Measurements from ENCODE around the gene GLIPR1.
"Not testable (repeated sequence)": the region's sequence is repeated elsewhere in the genome, so short reads cannot be mapped to it uniquely, and the experiment has no call there.

GLIPR1 gene

GRCh38 chr12:75480469-75480949 lies at the start of gene GLIPR1:
Gene GLIPR1, plus strand, starts transcription at chr12:75480755. Its CDS starts 126 bp downstream, at chr12:75480881.
- peak; percentile 99 for DNase-seq

GRCh38 chr12:75432924-75433323 lies 47.6 kb upstream of the GLIPR1 start:
- DNase-seq, result no peak

- no peak for DNase-seq
Observed at GRCh38 chr12:75437564-75437963, 43.0 kb upstream of the GLIPR1 start.

- no peak for DNase-seq
Observed at GRCh38 chr12:75438059-75438754, 42.3 kb upstream of the GLIPR1 start.

- peak; percentile 41 for DNase-seq
Observed at GRCh38 chr12:75439048-75439447, 41.5 kb upstream of the GLIPR1 start.

- peak; percentile 40 for DNase-seq
Observed at GRCh38 chr12:75439930-75440329, 40.6 kb upstream of the GLIPR1 start.

GRCh38 chr12:75441687-75442449 lies 38.7 kb upstream of the GLIPR1 start:
- DNase-seq, result not testable (repeated sequence)

GRCh38 chr12:75442454-75442853 lies 38.1 kb upstream of the GLIPR1 start:
- not testable (repeated sequence) for DNase-seq

GRCh38 chr12:75443709-75444108 lies 36.8 kb upstream of the GLIPR1 start:
- no peak for DNase-seq

GRCh38 chr12:75444429-75445136 lies 36.0 kb upstream of the GLIPR1 start:
- peak; percentile 81 for DNase-seq

GRCh38 chr12:75445137-75445507 lies 35.4 kb upstream of the GLIPR1 start:
- DNase-seq, result not testable (repeated sequence)

- peak; percentile 92 for DNase-seq
Observed at GRCh38 chr12:75446857-75447256, 33.7 kb upstream of the GLIPR1 start.

- peak; percentile 55 for DNase-seq
Observed at GRCh38 chr12:75447691-75448393, 32.7 kb upstream of the GLIPR1 start.

- peak; percentile 58 for DNase-seq
Observed at GRCh38 chr12:75452675-75453330, 27.8 kb upstream of the GLIPR1 start.

GRCh38 chr12:75455839-75456238 lies 24.7 kb upstream of the GLIPR1 start:
- no peak for DNase-seq

GRCh38 chr12:75457191-75457590 lies 23.4 kb upstream of the GLIPR1 start:
- no peak for DNase-seq

GRCh38 chr12:75457866-75458265 lies 22.7 kb upstream of the GLIPR1 start:
- DNase-seq, result not testable (repeated sequence)

GRCh38 chr12:75459755-75460154 lies 20.8 kb upstream of the GLIPR1 start:
- no peak for DNase-seq

GRCh38 chr12:75460204-75460603 lies 20.4 kb upstream of the GLIPR1 start:
- no peak for DNase-seq

GRCh38 chr12:75471902-75472890 lies 8.4 kb upstream of the GLIPR1 start:
- DNase-seq, result no peak

GRCh38 chr12:75474116-75474515 lies 6.4 kb upstream of the GLIPR1 start:
- no peak for DNase-seq
